Measurements from ENCODE around the gene PCDH15. TPM values are rescaled to one million over a fixed set of nuclear protein-coding genes. Genes with fewer than 3 reads are reported as not detected.

Gene PCDH15
- total and polyA plus RNA-seq, 2 experiments from 2014 or later: 0.29 to 0.66 TPM

DNA sequence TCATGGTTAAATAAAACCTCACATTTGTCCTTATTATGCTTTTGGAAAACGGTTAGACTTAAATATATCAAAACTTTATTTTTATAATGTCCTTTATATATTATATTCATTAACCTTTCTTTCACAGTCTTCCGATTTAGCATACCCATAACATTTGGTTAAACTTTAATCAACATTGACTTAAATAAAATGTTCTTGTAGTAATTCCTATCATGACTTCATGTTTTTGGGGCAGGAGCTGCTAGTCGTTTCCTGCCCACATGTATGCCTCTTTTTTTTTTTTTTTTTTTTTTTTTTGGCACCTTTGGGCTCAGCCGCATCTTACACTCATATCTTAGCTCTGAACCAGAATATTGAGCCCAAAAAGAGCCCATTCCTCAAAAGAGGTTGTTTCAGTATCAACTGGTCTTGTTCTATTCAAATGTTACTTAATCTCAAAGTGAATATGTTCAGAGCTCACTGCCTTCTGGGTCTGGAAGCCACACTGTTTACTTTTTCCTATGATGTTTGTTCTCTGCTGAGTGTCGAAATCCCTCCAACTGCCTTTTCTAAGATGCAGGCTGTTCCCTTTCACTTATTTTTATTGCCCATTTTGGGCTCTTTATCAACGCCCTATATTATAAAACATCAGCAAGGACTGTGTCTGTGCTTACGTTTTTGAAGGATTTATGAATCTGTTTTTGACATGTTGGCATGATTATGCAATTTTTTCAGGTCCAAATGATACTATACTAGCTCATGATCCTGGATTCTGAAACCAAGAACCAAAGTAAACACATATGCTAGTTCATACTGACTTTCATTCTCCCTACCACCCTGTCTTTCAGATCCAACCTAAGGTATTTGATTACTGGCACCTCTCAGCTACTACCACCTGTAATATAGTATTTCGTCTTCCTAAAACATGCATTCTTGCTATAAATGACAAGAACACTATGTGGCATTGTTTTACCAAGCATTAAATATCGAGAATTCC lies 914.4 kb downstream of the PCDH15 start:
- ATAC-seq (no peak), DNase-seq (ENCODE audit: low spot score) (no peak)
- Histone ChIP-seq H4K20me1 (replicated peaks; ENCODE audit: insufficient read depth) (no peaks in the 10 kb centered on the region), H3K4me2 (no peak overlapping the region), H2AFZ (peak overlapping the region; percentile 56; the same call in 1 of the 2 replicates), H3K9me2 (ENCODE audit: insufficient read depth) (no peaks in the 10 kb centered on the region), H3F3A (replicated peaks; ENCODE audit: low read depth) (no peaks in the 10 kb centered on the region), H3K4me3 (no peak overlapping the region), H3K36me3 (ENCODE audit: insufficient read depth) (no peaks in the 10 kb centered on the region), H3K79me2 (replicated peaks; ENCODE audit: insufficient read depth) (no peaks in the 10 kb centered on the region), H3K27me3 (ENCODE audit: insufficient read depth) (no peaks in the 10 kb centered on the region), H3K4me1 (ENCODE audit: insufficient read depth) (no peaks in the 10 kb centered on the region), H3K27ac (ENCODE audit: low read depth) (no peak overlapping the region)
- TF ChIP-seq, protein P1, sequence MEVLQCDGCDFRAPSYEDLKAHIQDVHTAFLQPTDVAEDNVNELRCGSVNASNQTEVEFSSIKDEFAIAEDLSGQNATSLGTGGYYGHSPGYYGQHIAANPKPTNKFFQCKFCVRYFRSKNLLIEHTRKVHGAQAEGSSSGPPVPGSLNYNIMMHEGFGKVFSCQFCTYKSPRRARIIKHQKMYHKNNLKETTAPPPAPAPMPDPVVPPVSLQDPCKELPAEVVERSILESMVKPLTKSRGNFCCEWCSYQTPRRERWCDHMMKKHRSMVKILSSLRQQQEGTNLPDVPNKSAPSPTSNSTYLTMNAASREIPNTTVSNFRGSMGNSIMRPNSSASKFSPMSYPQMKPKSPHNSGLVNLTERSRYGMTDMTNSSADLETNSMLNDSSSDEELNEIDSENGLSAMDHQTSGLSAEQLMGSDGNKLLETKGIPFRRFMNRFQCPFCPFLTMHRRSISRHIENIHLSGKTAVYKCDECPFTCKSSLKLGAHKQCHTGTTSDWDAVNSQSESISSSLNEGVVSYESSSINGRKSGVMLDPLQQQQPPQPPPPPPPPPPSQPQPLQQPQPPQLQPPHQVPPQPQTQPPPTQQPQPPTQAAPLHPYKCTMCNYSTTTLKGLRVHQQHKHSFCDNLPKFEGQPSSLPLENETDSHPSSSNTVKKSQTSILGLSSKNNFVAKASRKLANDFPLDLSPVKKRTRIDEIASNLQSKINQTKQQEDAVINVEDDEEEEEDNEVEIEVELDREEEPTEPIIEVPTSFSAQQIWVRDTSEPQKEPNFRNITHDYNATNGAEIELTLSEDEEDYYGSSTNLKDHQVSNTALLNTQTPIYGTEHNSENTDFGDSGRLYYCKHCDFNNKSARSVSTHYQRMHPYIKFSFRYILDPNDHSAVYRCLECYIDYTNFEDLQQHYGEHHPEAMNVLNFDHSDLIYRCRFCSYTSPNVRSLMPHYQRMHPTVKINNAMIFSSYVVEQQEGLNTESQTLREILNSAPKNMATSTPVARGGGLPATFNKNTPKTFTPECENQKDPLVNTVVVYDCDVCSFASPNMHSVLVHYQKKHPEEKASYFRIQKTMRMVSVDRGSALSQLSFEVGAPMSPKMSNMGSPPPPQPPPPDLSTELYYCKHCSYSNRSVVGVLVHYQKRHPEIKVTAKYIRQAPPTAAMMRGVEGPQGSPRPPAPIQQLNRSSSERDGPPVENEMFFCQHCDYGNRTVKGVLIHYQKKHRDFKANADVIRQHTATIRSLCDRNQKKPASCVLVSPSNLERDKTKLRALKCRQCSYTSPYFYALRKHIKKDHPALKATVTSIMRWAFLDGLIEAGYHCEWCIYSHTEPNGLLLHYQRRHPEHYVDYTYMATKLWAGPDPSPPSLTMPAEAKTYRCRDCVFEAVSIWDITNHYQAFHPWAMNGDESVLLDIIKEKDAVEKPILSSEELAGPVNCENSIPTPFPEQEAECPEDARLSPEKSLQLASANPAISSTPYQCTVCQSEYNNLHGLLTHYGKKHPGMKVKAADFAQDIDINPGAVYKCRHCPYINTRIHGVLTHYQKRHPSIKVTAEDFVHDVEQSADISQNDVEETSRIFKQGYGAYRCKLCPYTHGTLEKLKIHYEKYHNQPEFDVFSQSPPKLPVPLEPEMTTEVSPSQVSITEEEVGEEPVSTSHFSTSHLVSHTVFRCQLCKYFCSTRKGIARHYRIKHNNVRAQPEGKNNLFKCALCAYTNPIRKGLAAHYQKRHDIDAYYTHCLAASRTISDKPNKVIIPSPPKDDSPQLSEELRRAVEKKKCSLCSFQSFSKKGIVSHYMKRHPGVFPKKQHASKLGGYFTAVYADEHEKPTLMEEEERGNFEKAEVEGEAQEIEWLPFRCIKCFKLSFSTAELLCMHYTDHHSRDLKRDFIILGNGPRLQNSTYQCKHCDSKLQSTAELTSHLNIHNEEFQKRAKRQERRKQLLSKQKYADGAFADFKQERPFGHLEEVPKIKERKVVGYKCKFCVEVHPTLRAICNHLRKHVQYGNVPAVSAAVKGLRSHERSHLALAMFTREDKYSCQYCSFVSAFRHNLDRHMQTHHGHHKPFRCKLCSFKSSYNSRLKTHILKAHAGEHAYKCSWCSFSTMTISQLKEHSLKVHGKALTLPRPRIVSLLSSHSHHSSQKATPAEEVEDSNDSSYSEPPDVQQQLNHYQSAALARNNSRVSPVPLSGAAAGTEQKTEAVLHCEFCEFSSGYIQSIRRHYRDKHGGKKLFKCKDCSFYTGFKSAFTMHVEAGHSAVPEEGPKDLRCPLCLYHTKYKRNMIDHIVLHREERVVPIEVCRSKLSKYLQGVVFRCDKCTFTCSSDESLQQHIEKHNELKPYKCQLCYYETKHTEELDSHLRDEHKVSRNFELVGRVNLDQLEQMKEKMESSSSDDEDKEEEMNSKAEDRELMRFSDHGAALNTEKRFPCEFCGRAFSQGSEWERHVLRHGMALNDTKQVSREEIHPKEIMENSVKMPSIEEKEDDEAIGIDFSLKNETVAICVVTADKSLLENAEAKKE (CRISPR knock-in tag; IDR thresholded peaks at IDR 0.05): no peak
- TF ChIP-seq ZNF114 (CRISPR knock-in tag; IDR thresholded peaks at IDR 0.05) (no peak), STAT1 (IDR thresholded peaks at IDR 0.05; ENCODE audit: unreplicated experiment) (no peak), JUNB (IDR thresholded peaks at IDR 0.05; ENCODE audit: unreplicated experiment) (no peak), EZH2phosphoT487 (IDR thresholded peaks at IDR 0.05; ENCODE audit: unreplicated experiment) (no peak), EZH2 (IDR thresholded peaks at IDR 0.05; ENCODE audit: low read depth, unreplicated experiment) (no peak), CREB1 (CRISPR knock-in tag; IDR thresholded peaks at IDR 0.05; ENCODE audit: low read depth) (no peak), POLR2AphosphoS5 (IDR thresholded peaks at IDR 0.05; ENCODE audit: low read depth) (no peak), NANOG (IDR thresholded peaks at IDR 0.05; ENCODE audit: borderline replicate concordance) (no peak), ZNF331 (CRISPR knock-in tag; IDR thresholded peaks at IDR 0.05; ENCODE audit: low read depth) (no peak), ETS1 (IDR thresholded peaks at IDR 0.05) (no peak)
- TF ChIP-seq, protein P2, sequence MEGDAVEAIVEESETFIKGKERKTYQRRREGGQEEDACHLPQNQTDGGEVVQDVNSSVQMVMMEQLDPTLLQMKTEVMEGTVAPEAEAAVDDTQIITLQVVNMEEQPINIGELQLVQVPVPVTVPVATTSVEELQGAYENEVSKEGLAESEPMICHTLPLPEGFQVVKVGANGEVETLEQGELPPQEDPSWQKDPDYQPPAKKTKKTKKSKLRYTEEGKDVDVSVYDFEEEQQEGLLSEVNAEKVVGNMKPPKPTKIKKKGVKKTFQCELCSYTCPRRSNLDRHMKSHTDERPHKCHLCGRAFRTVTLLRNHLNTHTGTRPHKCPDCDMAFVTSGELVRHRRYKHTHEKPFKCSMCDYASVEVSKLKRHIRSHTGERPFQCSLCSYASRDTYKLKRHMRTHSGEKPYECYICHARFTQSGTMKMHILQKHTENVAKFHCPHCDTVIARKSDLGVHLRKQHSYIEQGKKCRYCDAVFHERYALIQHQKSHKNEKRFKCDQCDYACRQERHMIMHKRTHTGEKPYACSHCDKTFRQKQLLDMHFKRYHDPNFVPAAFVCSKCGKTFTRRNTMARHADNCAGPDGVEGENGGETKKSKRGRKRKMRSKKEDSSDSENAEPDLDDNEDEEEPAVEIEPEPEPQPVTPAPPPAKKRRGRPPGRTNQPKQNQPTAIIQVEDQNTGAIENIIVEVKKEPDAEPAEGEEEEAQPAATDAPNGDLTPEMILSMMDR (conservative IDR thresholded peaks at IDR 0.05; ENCODE audit: low read depth in 2 of 2): no peak
- TF ChIP-seq, protein P3, sequence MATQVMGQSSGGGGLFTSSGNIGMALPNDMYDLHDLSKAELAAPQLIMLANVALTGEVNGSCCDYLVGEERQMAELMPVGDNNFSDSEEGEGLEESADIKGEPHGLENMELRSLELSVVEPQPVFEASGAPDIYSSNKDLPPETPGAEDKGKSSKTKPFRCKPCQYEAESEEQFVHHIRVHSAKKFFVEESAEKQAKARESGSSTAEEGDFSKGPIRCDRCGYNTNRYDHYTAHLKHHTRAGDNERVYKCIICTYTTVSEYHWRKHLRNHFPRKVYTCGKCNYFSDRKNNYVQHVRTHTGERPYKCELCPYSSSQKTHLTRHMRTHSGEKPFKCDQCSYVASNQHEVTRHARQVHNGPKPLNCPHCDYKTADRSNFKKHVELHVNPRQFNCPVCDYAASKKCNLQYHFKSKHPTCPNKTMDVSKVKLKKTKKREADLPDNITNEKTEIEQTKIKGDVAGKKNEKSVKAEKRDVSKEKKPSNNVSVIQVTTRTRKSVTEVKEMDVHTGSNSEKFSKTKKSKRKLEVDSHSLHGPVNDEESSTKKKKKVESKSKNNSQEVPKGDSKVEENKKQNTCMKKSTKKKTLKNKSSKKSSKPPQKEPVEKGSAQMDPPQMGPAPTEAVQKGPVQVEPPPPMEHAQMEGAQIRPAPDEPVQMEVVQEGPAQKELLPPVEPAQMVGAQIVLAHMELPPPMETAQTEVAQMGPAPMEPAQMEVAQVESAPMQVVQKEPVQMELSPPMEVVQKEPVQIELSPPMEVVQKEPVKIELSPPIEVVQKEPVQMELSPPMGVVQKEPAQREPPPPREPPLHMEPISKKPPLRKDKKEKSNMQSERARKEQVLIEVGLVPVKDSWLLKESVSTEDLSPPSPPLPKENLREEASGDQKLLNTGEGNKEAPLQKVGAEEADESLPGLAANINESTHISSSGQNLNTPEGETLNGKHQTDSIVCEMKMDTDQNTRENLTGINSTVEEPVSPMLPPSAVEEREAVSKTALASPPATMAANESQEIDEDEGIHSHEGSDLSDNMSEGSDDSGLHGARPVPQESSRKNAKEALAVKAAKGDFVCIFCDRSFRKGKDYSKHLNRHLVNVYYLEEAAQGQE (IDR thresholded peaks at IDR 0.05; ENCODE audit: unreplicated experiment): no peak
- no peaks in the 10 kb centered on the region for H3K27me3 Mint-ChIP-seq (ENCODE audit: insufficient read depth, low read depth, poor library complexity)
- no peak overlapping the region for H3K4me3 Mint-ChIP-seq
- H3K4me1 Mint-ChIP-seq: 0 out of 3 replicates have a peak, but pooled peaks cover 3% of the 10 kb centered on the region
- H3K27ac Mint-ChIP-seq: no peak overlapping the region
- H3K9me3 Mint-ChIP-seq: no peaks in the 10 kb centered on the region
- H3K36me3 Mint-ChIP-seq (ENCODE audit: low read depth): no peaks in the 10 kb centered on the region
